ENCODE measurements around the gene TRAFD1. TPM values are rescaled to one million over a fixed set of nuclear protein-coding genes. Genes with fewer than 3 reads are reported as not detected.

The TRAFD1 gene
- total and polyA plus RNA-seq, 9 of the 15 experiments (the other 6 are each of a cell fraction or from before 2014, with no cell fraction given): 41.3 to 85.5 (median 54.5) TPM

- TF ChIP-seq YY1 (IDR thresholded peaks at IDR 0.05; ENCODE audit: borderline replicate concordance in 1 of 3, control insufficient read depth in 1 of 3, extremely low read depth in 1 of 3, insufficient read depth in 3 of 3, insufficient read length in 1 of 3, insufficient replicate concordance in 2 of 3, low read depth in 1 of 3, low read length in 2 of 3) (peak in 1 of 3 experiments; percentile 8), USF2 (CRISPR knock-in tag; IDR thresholded peaks at IDR 0.05) (no peak), HDAC1 (IDR thresholded peaks at IDR 0.05) (peak in 1 of 2 experiments; percentile 88; a peak in 2 of 4 replicates), PKNOX1 (IDR thresholded peaks at IDR 0.05) (peak; percentile 100), SPI1 (IDR thresholded peaks at IDR 0.05; ENCODE audit: borderline replicate concordance, low read depth, low read length) (peak; percentile 86), ZNF277 (CRISPR knock-in tag; IDR thresholded peaks at IDR 0.05; ENCODE audit: borderline replicate concordance) (no peak), ZBTB43 (CRISPR knock-in tag; IDR thresholded peaks at IDR 0.05) (0 out of 2 replicates have a peak, but pooled peaks have one; percentile 48), NR2C2 (CRISPR knock-in tag; IDR thresholded peaks at IDR 0.05) (peak; percentile 45; the same call in 1 of the 2 replicates), NR2C2 (tag; IDR thresholded peaks at IDR 0.05) (no peak), ZC3H4 (CRISPR knock-in tag; IDR thresholded peaks at IDR 0.05; ENCODE audit: borderline replicate concordance) (no peak; the same call in 1 of the 2 replicates), MAZ (CRISPR knock-in tag; conservative IDR thresholded peaks at IDR 0.05 in 1 of 2, IDR thresholded peaks at IDR 0.05 in 1 of 2) (peak; percentile 38 to 56; a peak in 3 of 4 replicates), POLR2H (tag; IDR thresholded peaks at IDR 0.05; ENCODE audit: low read depth) (peak; percentile 58; the same call in 1 of the 2 replicates), E2F1 (CRISPR knock-in tag; IDR thresholded peaks at IDR 0.05) (no peak), RBFOX2 (IDR thresholded peaks at IDR 0.05; ENCODE audit: low read depth, low read length) (peak; percentile 97), SMAD4 (CRISPR knock-in tag; conservative IDR thresholded peaks at IDR 0.05) (0 out of 2 replicates have a peak, but pooled peaks have one; percentile 6), FOXK2 (conservative IDR thresholded peaks at IDR 0.05 in 1 of 2, IDR thresholded peaks at IDR 0.05 in 1 of 2; ENCODE audit: low read depth in 2 of 2) (0 out of 4 replicates have a peak, but pooled peaks of 1 of the 2 experiments have one; percentile 42)
Observed at GRCh38 chr12:112125250-112125999, at the start of gene TRAFD1 (continued).
